ENCODE results near the gene KLF15.

- TF ChIP-seq, protein P1, sequence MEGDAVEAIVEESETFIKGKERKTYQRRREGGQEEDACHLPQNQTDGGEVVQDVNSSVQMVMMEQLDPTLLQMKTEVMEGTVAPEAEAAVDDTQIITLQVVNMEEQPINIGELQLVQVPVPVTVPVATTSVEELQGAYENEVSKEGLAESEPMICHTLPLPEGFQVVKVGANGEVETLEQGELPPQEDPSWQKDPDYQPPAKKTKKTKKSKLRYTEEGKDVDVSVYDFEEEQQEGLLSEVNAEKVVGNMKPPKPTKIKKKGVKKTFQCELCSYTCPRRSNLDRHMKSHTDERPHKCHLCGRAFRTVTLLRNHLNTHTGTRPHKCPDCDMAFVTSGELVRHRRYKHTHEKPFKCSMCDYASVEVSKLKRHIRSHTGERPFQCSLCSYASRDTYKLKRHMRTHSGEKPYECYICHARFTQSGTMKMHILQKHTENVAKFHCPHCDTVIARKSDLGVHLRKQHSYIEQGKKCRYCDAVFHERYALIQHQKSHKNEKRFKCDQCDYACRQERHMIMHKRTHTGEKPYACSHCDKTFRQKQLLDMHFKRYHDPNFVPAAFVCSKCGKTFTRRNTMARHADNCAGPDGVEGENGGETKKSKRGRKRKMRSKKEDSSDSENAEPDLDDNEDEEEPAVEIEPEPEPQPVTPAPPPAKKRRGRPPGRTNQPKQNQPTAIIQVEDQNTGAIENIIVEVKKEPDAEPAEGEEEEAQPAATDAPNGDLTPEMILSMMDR (IDR thresholded peaks at IDR 0.05), result no peak
- no peak for TF ChIP-seq POLR2A (IDR thresholded peaks at IDR 0.05)
- no peak for TF ChIP-seq EP300 (IDR thresholded peaks at IDR 0.05)
These were observed 15.0 kb downstream of the KLF15 start for GRCh38 chr3:126342211-126342610.
